Islet of Langerhans (tissue), 1 donor: ENCODE data around the gene NFASC.

ENCODE experiments used
- FAIRE-seq: peaks from one replicate; lab custom pipeline; 2011; peaks lifted over from hg19 to GRCh38; lab: Jason Lieb, UNC

Gene NFASC

GRCh38 chr1:205064301-205064700 is 193.6 kb downstream of the NFASC start:
- FAIRE-seq, result no peak

- FAIRE-seq, result no peak
Measured at GRCh38 chr1:205064741-205065316, 194.2 kb downstream of the NFASC start.

GRCh38 chr1:205065666-205066065 is 195.0 kb downstream of the NFASC start:
- no peak for FAIRE-seq

GRCh38 chr1:205066141-205066818 is 195.6 kb downstream of the NFASC start:
- no peak for FAIRE-seq

GRCh38 chr1:205067031-205067430 is 196.4 kb downstream of the NFASC start:
- no peak for FAIRE-seq

- FAIRE-seq, result no peak
Measured at GRCh38 chr1:205068001-205068400, 197.3 kb downstream of the NFASC start.

GRCh38 chr1:205068457-205069040 is 197.9 kb downstream of the NFASC start:
- FAIRE-seq, result no peak

GRCh38 chr1:205069371-205070125 is 198.9 kb downstream of the NFASC start:
- no peak for FAIRE-seq

- FAIRE-seq, result no peak
Measured at GRCh38 chr1:205071028-205071409, 200.4 kb downstream of the NFASC start.

- FAIRE-seq, result no peak
Measured at GRCh38 chr1:205071801-205072200, 201.1 kb downstream of the NFASC start.

- no peak for FAIRE-seq
Measured at GRCh38 chr1:205072286-205072685, 201.6 kb downstream of the NFASC start.
